Fibroblast of skin of right quadriceps (primary cell): ENCODE results near the gene TMEM88.
A peak's percentile ranks its signal among the peaks of the same experiment; 100 is the strongest.

Experiments
- DNase-seq: peaks from one replicate; pipeline ENCODE4 v3.0.0-alpha.2; 2013

The TMEM88 gene

DNA sequence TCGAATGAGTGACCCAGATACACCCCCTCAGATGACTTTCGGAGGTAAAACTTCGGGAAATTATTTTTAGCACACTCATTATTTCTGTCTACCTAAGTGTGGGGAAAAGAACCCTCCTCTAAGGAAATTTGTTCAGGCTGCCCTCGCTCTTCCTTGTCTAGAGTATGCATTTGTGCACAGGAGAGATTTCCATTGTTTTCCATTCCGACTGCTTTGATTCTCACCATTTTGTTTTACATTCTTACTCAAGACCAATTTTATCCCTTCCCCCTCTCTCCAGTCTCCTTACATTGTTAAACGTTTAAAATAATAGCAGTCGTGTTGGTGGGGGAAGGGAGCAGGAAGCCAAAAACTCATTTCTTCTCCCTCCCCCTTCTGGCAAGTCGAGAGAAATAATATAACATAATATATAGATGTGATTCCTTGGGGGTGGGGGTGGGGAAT, 32.2 kb downstream of the TMEM88 start:
- no peak for DNase-seq

DNA sequence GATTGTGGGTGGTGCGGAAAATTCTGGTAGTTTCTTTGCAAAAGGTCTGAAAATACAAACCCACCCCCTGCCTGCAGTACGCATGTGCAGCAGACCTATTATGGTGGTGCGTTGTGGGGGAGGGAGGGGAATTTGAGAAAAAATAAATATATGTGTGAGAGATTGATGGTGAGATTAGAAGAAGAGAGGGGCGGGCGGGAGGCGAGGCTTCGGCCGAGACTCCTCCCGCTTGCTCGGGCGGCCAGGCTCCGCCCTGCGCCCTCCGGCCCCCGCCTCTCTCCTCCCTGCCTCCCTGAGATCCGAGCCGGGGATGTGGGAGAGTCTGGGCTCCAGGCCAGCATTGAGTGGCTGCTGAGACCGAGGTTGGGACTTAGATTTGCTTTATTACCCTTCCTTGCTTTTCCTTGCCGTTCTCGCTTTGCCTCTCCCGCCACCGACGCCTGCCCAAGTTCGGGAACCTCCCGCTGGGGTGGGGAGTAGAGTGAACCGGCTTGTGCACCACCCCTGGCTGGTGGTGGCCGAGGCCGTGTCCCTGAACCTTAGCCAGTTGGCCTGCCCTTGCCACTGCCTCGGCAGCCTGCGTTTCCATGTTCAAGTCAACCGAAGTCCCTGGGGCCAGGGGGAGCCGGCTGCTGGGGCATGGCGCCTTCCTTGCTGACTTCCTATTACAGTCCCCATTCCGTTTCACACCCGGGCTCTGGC, 32.8 kb downstream of the TMEM88 start:
- DNase-seq: peak; percentile 99

GRCh38 chr17:7888184-7888920, 33.5 kb downstream of the TMEM88 start, which contains the start of gene CHD3:
Gene CHD3, plus strand, starts transcription at chr17:7888789. Its CDS starts 212 bp downstream, at chr17:7889001.
- DNase-seq: no peak

DNA sequence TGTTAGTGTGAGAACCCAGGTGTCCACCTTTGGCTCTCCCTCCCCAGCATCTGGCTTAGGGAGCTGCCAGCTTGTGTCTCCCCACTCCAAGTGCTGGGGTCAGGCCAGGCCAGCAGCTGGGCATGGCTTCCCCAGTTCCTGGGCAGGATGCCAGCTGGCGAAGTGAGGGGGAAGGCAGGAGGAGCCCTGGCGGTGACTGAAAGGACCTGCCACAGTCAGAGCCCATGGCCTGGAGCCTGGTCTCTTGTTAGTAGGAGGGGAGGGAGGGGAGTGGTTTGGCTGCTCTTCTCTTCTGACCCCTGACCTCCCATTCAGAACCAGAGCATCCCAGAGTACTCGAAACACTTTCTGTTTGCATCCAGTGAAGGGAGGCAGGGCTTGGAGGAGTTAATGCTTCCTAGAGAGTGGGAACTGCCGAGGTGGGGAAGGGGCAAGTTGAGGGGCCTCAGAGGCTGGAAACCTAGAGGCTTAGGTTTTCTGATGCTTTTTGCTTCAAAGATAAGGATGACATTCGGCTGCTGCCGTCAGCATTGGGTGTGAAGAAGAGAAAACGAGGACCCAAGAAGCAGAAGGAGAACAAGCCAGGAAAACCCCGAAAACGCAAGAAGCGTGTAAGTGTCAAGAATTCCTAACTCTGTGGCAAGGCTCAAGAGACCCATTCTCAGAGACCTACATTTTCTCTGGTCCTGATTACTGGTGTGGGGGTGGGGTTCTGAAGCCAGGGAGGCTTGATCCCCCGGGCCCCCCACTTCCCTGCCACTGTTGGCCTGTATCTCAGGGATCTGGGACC, 34.5 kb downstream of the TMEM88 start:
- peak; percentile 87 for DNase-seq

- no peak for DNase-seq
Observed at GRCh38 chr17:7893187-7893880, 38.5 kb downstream of the TMEM88 start.

DNA sequence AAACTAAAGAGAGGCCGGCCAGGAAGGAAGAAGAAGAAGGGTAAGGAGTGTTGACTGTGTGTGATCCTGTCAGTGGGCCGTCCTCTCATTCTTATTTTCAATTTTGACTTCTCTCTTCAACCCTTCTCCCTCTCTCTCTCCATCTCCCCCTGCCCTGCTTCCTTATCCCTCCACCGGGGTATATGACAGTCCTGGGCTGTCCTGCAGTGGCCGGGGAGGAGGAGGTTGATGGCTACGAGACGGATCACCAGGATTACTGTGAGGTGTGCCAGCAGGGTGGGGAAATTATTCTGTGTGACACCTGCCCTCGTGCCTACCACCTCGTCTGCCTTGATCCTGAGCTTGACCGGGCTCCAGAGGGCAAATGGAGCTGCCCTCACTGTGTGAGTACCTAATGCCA, 39.4 kb downstream of the TMEM88 start:
- no peak for DNase-seq

DNA sequence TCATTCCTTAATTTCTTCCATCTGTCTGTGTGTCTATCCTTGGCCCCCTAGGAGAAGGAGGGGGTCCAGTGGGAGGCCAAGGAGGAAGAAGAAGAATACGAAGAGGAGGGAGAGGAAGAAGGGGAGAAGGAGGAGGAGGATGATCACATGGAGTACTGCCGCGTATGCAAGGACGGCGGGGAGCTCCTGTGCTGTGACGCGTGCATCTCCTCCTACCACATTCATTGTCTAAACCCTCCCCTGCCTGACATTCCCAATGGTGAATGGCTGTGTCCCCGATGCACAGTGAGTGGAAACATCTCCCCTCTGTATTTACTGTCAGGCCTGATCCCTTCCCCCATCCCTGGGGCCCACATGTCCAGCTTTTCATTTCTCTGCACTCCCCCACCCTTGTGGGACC, 40.0 kb downstream of the TMEM88 start:
- DNase-seq: no peak

DNA sequence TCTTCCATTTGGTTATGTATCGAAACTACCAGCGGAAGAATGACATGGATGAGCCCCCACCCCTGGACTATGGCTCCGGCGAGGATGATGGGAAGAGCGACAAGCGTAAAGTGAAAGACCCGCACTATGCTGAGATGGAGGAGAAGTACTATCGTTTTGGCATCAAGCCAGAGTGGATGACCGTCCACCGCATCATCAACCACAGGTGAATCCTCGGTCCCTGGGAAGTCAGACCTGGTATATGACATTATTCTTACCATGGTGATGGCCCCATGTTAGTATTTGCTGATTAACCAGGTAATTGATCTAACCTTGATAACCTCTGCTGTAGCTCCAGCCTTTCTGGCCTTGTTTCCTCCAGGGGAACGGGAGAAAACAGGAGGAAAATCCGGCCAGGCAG, 42.2 kb downstream of the TMEM88 start:
- DNase-seq: no peak

- peak; percentile 54 for DNase-seq
Observed at GRCh38 chr17:7897773-7898172, 42.9 kb downstream of the TMEM88 start.

DNA sequence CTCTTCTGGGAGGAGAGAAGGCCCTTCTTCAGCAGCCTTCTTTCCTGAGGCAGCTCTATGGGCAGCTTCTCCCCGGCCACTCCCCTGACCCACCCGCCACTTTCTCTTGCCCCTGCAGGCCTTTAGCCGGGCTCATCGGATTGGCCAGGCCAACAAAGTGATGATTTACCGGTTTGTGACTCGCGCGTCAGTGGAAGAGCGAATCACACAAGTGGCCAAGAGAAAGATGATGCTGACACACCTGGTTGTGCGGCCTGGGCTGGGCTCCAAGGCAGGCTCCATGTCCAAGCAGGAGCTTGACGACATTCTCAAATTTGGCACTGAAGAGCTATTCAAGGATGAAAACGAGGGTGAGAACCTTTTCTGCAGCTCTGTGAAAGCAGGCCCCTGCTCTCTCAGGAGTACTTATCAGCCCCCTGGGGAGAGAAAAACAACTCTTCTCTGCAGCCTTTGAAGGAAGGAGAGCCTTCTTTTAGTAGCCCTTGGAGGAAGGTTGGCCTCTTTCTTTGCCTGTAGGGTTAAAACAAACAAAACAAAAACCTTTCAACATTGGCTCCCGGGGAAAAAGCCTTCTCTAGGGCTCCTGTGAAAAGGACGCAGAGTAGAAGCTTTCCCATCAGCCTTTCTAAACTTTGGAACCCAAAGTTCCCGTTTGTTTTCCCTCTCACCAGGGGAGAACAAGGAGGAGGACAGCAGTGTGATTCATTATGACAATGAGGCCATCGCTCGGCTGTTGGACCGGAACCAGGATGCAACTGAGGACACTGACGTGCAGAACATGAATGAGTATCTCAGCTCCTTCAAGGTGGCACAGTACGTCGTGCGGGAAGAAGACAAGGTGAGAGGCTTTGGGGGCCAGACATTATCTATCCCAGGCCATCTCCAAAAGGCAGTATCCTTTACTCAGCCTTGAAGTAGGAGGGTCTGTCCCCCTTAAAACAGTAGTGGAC, 48.6 kb downstream of the TMEM88 start:
- DNase-seq: no peak
